Activated T-cell treated with anti-CD3 and anti-CD28 coated beads, Interleukin-2, amount 50 U/mL, for 1 hour (primary cell): ENCODE measurements around the gene ASPHD2.

Experiments used
- DNase-seq: peaks from one replicate; pipeline ENCODE4 v3.0.0-alpha.2; 2020

Gene ASPHD2

DNA sequence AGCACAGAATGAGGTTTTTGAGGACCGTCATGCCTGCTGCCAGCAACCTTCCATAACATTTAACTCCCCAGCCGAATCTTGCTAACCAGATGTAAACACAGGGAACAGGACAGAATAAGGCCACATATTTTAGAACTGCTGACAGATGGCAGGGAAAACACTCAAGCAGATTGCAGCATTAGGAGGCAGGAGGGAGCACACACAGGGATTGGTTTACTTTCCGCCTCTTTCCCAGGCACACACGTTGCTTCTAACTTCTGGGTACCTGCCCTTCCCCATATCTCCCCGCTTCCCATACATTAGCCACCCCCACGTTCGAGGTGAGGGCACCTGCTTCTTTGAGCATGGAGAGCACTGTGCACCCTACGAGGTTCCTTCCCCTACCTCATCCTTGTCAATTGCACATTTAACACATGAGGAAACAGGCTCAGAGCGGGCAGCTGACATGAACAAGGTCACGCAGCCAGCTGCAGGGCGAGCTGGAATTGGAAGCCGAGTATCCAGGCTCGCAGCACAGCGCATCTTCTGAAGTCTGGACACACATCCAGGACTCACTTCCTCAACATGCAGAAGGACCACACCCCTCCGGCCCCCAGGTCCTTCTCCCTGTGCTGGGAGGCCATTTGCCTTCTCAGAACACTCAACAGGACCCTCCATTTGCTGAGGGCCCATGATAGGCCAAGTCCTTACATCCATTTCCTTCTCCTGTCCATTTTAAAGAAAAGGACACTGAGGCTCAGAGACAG, 18.7 kb downstream of the ASPHD2 start:
- no peak for DNase-seq

- no peak for DNase-seq
These were observed 19.3 kb downstream of the ASPHD2 start for GRCh38 chr22:26448334-26448733.

DNA sequence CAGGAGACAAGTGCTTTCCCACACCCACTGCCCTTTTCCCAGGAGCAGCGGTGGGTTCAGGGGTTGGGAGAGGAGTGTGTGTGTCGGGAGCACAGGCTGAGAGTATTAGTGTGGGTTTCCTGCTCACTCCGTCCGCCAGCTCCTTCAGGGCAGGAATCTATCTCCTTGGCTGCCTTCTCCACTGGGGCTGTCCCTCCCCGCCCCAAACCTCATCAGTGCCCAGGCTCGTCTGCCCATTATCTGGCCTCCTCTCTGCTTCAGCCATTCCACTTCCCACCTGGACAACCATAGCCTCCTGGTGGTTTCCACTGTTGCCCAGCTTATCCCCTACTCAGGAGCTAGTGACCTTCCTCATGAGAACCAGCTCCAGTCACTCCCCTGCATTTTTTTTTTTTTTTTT, 19.9 kb downstream of the ASPHD2 start:
- DNase-seq: no peak

DNA sequence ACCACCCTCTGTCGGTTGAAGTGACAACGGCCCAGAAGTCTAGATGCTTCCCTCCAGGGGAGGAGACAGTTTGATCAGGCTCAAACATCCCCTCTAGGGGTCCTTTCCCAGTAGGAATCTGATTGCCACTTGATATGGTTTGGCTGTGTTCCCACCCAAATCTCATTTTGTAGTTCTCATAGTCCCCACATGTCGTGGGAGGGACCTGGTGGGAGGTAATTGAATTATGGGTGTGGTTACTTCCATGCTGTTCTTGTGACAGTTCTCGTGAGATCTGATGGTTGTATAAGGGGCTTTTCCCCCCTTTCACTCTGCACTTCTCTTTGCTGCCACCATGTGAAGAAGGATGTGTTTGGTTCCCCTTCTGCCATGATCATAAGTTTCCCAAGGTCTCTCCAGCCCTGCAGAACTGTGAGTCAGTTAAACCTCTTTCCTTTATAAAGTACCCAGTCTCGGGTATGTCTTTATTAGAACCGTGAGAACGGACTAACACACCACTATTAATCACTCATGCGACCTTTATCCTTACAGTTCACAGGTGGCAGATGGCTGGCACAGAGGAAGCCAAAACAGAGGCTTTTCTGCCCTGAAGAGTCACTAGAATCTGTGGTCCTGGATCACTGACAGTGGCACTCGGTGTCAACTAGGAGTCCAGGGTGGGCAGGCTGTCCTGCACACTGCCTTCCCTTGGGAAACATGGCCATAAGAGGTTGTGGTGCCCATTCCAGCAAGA, 21.6 kb downstream of the ASPHD2 start:
- no peak for DNase-seq

- DNase-seq: no peak
These were observed 23.4 kb downstream of the ASPHD2 start for GRCh38 chr22:26452236-26453016.

GRCh38 chr22:26453216-26453615, 24.2 kb downstream of the ASPHD2 start:
- no peak for DNase-seq

DNA sequence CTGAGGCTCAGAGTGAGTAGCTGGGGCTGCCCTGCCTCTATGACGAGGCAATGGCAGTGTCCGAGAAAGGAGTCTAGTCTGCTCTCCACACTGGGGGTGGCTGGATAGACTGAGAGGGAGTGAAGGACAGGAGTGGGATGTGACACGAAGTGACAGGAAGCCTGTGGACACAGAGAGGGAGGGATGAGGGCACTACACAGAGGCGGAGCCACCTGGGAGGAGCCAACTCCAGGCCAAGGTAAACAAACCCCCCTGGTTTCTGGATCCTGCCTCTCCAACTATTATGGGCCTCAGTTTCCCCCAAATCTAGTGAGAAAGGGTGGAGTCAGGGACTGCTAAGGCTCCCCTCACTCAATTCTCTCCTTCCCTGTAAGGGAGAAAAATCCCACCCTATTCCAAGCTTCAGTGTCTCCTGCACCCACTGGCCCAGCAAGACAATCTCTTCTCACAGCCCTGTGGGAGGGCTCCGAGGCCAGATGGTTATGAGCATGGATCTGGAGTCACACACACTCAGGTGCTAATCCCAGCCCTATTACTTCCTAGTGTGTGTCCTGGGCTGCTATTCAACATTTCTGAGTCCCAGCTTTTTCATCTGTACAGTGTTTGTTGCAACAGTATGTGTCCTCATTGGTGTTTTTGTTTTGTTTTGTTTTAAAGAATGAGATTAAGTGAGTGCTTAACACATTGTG, 24.9 kb downstream of the ASPHD2 start:
- DNase-seq: no peak

DNA sequence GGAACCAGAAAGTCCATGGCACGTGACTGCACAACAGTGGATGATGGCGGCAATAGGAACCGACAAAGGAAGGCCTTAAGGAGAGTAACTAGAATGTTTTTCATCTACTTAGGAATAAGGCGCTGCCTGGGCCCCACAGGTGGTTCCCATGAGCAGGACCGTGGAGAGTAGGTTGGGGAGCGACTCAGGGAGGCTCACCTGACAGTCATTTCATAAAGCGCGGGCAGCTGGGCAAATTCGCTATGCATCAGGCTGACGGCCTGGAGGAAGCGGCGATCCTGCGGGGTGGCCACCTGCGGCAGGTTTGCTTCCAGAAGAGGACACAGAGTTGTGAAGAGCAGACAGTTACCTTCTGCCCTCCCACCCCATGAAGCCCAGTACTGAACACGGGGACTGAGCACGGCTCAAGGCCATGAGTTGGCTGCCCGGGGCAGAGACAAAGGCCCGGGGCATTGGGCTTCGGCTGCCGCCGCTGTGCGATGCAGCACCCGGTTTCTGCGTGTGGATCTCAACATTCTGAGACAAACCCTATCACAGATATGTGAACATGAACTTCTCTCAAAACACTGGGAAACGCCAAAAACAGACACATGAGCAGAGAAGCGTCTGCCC, 28.7 kb downstream of the ASPHD2 start:
- DNase-seq: no peak

- no peak for DNase-seq
These were observed 31.1 kb downstream of the ASPHD2 start for GRCh38 chr22:26460202-26460601.

DNA sequence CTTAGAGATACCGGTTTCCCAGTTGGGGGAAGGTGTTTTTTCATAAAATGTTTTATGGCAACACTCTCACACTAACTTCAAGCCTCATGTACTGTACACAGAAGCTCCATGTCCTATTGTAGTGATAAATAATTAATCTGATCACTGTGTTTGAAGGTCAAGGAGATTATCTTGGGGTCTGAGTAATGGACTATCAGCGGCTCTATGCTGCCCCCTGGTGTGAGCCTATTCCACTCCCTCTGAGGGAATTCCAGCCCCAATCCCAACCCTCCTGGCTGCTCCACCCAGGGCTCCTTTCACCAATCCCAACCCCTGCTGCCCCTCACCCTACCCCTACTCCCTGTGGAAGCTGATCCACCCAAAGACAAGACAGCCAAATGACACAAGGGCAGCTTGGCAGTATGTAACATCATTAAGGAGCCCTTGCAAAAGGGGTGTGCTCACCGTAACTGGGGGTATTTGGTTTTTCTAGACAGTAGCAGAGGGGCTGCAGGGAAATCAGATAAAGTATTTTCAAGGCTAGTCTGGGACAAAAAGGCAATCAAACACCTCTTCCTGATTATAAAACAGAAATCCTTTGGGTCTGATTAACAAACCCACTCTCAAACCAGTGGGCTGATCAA, 32.2 kb downstream of the ASPHD2 start:
- DNase-seq: peak; percentile 45

- DNase-seq: no peak
These were observed 33.0 kb downstream of the ASPHD2 start for GRCh38 chr22:26462051-26462450.

DNA sequence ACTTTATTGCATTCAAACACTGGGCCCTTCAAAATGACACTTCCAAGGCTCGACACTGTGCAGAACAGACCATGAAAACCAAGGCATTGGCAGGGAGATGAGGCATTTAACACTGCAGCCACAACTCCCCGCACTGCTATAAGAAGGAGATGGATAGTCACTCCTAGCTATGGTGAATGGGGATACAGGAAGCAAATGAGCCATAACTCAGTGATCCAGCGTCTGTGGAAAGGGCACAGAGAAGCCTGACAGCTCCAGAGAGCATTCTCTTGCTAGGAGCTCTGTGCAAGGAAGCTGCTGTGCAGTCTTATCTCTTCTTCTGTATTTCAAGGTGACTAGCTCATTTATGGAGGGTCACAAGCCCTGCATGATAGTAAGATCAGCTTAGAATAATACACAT, 33.6 kb downstream of the ASPHD2 start:
- no peak for DNase-seq

DNA sequence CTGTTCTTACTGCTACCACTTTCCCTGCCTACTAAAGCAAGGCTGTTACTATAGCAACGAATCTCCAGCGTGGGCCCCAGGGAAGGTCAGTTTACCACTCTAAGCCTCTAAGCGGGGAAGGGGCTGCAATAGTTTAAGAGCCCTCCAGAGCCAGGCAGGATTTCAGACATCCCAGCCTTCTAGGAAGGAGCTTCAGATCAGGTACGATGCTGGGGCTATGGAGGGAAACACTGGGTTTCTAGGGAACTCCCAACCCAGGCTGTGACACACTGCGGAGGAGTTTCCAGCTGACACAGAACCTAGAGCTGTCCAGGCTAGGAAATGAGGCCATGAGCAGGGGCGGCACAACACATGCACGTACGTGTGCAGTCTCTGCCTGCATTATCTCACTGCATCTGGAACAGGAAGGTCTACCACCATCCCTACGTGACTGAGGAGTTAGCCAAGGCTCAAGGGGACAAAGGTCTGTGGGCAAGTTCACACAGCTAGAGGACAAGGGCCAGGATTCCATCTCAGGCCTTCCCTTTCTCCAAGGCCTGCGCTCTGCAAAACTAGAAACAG, 34.1 kb downstream of the ASPHD2 start:
- DNase-seq: no peak

GRCh38 chr22:26463688-26464087, 34.6 kb downstream of the ASPHD2 start:
- no peak for DNase-seq

DNA sequence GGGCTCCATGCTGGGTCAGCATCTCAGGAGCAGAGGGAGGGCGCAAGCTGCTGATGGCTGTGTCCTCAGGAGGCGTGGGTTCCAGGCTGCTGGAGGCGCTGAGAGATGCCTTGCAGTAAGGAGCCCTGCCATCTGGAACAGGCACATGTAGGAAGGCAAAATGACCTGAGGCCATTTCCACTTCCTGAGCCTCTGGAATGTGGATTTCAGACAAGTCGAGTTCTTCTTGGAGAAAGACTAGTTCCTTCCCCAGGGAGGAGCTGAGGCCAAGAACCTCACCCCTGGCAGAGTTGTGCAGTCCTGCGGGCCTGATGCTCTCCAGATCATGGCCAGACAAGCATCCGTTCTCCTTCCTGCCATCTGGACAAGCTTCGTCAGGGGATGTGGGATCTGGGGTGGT, 35.3 kb downstream of the ASPHD2 start:
- no peak for DNase-seq

- no peak for DNase-seq
These were observed 37.1 kb downstream of the ASPHD2 start for GRCh38 chr22:26466196-26466595.

DNA sequence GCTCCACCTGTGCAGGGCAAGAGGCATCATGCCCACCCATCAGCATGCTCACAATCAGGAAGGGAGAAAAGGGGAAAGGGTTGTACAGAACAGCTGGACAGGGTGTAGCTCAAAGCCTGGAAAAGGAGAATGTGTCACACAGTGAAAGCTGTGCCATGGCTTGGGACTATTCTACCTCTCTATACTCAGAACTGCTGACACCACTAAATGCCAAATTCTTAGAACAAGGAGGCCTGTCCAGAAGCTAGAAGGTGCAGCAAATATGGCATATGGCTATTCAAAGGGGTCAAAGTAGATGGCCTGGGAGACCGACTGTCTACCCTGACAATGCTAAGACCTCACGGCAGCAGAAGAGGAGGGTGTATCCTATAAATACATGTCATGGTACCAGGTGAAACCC, 41.7 kb downstream of the ASPHD2 start:
- no peak for DNase-seq

DNA sequence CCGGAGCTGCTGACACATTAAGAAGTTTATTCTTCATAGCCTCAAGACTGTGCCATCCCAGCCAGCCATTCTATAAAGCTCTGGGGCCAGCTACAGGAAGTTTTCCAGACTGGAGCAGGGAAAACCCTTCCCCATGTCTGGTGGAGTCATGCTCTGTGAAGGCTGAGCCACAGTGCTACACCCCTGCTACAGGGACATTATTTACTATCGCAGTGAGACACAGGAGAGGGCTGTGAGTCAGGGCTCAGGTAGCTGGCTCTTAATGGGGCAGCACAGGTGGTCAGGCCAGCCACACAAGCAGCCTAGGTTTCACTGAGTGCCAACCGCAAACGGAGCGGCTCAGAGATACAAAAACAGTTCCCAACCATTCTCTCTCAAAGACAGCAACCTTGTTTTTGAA, 42.5 kb downstream of the ASPHD2 start:
- no peak for DNase-seq

DNA sequence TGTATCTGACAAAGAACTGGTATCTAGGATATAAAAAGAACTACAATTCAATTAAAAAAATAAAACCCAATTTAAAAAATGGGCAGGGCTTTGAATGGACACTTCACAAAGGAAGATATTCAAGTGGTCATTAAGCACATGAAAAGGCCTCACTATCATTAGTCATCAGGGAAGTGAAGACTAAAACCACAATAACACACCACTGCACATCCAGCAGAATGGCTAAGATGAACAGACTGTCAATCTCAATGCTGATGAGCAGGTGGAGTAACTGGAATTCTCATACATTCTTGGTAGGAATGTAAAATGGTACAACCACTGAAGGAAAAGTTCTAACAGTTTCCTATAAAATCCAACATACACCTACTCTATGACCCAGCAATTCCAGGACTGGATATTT, 45.6 kb downstream of the ASPHD2 start:
- DNase-seq: no peak

GRCh38 chr22:26476705-26477340, 47.8 kb downstream of the ASPHD2 start:
- no peak for DNase-seq

- no peak for DNase-seq
These were observed 48.3 kb downstream of the ASPHD2 start for GRCh38 chr22:26477341-26477731.
